ENCODE data around the gene FAM171A1.
"Not testable (repeated sequence)": the region's sequence is repeated elsewhere in the genome, so short reads cannot be mapped to it uniquely, and the experiment has no call there.

Gene FAM171A1

GRCh38 chr10:15405319-15405718 is 34.2 kb upstream of the FAM171A1 start:
- no peak for TF ChIP-seq CTCF (IDR thresholded peaks at IDR 0.05; ENCODE audit: control insufficient read depth, insufficient read depth, low read depth, low read length, missing control alignments)
- H3K4me3 ChIP-seq (ENCODE audit: control insufficient read depth, low read depth, low read length) = no peak overlapping the region
- no peak for DNase-seq (ENCODE audit: low read depth)

- DNase-seq (ENCODE audit: low read depth) = no peak
- no peak for TF ChIP-seq CTCF (IDR thresholded peaks at IDR 0.05; ENCODE audit: control insufficient read depth, insufficient read depth, low read depth, low read length, missing control alignments)
- no peak overlapping the region for H3K4me3 ChIP-seq (ENCODE audit: control insufficient read depth, low read depth, low read length)
These were observed 30.3 kb upstream of the FAM171A1 start for GRCh38 chr10:15401382-15401781.

GRCh38 chr10:15400461-15400860 is 29.4 kb upstream of the FAM171A1 start:
- DNase-seq (ENCODE audit: low read depth); H3K4me3 ChIP-seq (ENCODE audit: control insufficient read depth, low read depth, low read length): not testable (repeated sequence)

GRCh38 chr10:15399060-15399661 is 28.1 kb upstream of the FAM171A1 start:
- TF ChIP-seq CTCF (IDR thresholded peaks at IDR 0.05; ENCODE audit: control insufficient read depth, insufficient read depth, low read depth, low read length, missing control alignments) = no peak
- H3K4me3 ChIP-seq (ENCODE audit: control insufficient read depth, low read depth, low read length) = no peak overlapping the region
- DNase-seq (ENCODE audit: low read depth) = no peak

GRCh38 chr10:15395935-15396334 is 24.8 kb upstream of the FAM171A1 start:
- no peak for DNase-seq (ENCODE audit: low read depth)

GRCh38 chr10:15393139-15393825 is 22.2 kb upstream of the FAM171A1 start:
- H3K4me3 ChIP-seq (ENCODE audit: control insufficient read depth, low read depth, low read length) = no peak overlapping the region
- TF ChIP-seq CTCF (IDR thresholded peaks at IDR 0.05; ENCODE audit: control insufficient read depth, insufficient read depth, low read depth, low read length, missing control alignments) = no peak
- no peak for DNase-seq (ENCODE audit: low read depth)

More at GRCh38 chr10:15395935-15396334, 24.8 kb upstream of the FAM171A1 start:
- TF ChIP-seq CTCF (IDR thresholded peaks at IDR 0.05; ENCODE audit: control insufficient read depth, insufficient read depth, low read depth, low read length, missing control alignments) = no peak
- H3K4me3 ChIP-seq (ENCODE audit: control insufficient read depth, low read depth, low read length) = no peak overlapping the region

- no peak for TF ChIP-seq CTCF (IDR thresholded peaks at IDR 0.05; ENCODE audit: control insufficient read depth, insufficient read depth, low read depth, low read length, missing control alignments)
- H3K4me3 ChIP-seq (ENCODE audit: control insufficient read depth, low read depth, low read length) = no peak overlapping the region
- no peak for DNase-seq (ENCODE audit: low read depth)
These were observed 20.4 kb upstream of the FAM171A1 start for GRCh38 chr10:15391491-15391890.

- DNase-seq (ENCODE audit: low read depth); H3K4me3 ChIP-seq (ENCODE audit: control insufficient read depth, low read depth, low read length): not testable (repeated sequence)
These were observed 17.1 kb upstream of the FAM171A1 start for GRCh38 chr10:15388172-15388571.
